Colonic mucosa (tissue), 4 donors: ENCODE measurements around the gene CACNA2D1. TPM values are rescaled to one million over a fixed set of nuclear protein-coding genes. Genes with fewer than 3 reads are reported as not detected.

ENCODE experiments used
- DNase-seq: peaks from one replicate; pipeline ENCODE4 v3.0.0-alpha.2; 2020
- H3K27ac ChIP-seq: fragments of 200-600 bp; one replicate; pipeline ENCODE4 v1.8.0; 2021
- H3K27me3 ChIP-seq: fragments of 200-600 bp; one replicate; pipeline ENCODE4 v1.8.0; 2021
- H3K36me3 ChIP-seq: fragments of 200-600 bp; one replicate; pipeline ENCODE4 v1.8.0; 2021
- H3K4me1 ChIP-seq: fragments of 200-600 bp; one replicate; pipeline ENCODE4 v1.8.0; 2021; ENCODE audit warnings: mild to moderate bottlenecking
- H3K4me3 ChIP-seq: fragments of 200-600 bp; one replicate; pipeline ENCODE4 v1.8.0; 2021
- H3K9ac ChIP-seq, 2 donors: one replicate each; pipeline ENCODE4 v1.7.0; 2013; ENCODE audit warnings: control low read depth in 2 of 2, low read depth in 2 of 2, low read length in 2 of 2
- H3K9me3 ChIP-seq: fragments of 200-600 bp; one replicate; pipeline ENCODE4 v1.8.0; 2021
- CTCF ChIP-seq: fragments of 200-600 bp; IDR thresholded peaks from one replicate; pipeline ENCODE4 v1.8.0; 2022; ENCODE audit warnings: antibody characterized with exemption, mild to moderate bottlenecking
- intact Hi-C: fragments of 100-400 bp; cut with DNase I; formaldehyde crosslinking; loops from one replicate; pipeline ENCODE4 v1.14.1; 2022
- total RNA-seq, 2 donors: library from RNA; stranded (reverse); fragmentation: NEBNext Ultra II Directional in 1 of 2; extraction: Animal tissue kit (Norgen Biotek cat#: 25700) in 1 of 2; gene quantifications; one replicate each; pipeline ENCODE4 v1.2.1, GENCODE V29; 2021
- donor health status: healthy.
- donor health status: DM: no; HTN: no; CAD: no.
- donor health status: DM: no; HTN: no; CAD: no.

Gene CACNA2D1
- total RNA-seq, 2 donors from 2014 or later, result 1.4 to 9.3 TPM

DNA sequence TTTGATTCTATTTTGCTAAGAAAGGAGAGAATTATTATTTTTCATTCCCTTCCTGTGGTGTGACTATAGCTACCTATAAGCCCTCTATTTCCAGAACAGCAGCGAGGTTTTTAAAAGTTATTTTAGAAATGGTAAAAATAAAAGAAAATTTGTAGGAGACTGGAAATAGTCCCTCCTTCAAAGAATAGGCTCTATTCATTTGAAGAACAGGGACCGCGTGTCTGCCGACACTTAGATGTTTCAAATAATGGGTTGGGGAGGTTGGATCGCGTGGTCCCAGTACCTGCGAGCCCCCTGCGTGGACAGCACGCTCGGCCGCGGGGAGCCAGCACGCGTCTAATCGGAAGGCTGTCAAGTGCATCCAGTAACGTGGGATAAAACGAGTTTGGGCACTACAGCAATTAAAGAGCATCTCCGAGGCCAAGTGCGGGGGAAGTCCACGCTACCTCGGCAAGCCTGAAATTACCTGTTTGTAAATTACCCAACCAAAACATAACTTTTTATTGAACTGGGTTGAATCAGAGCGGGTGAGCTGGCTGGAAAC is 1.0 kb downstream of the CACNA2D1 start:
- Histone ChIP-seq H3K9ac (peak overlapping the region in 1 of 2 donors; percentile 41), H3K27me3 (peaks cover 22% of the 10 kb centered on the region), H3K4me3 (peak overlapping the region; percentile 46), H3K36me3 (no peaks in the 10 kb centered on the region), H3K9me3 (no peaks in the 10 kb centered on the region), H3K27ac (no peak overlapping the region), H3K4me1 (no peaks in the 10 kb centered on the region)
- intact Hi-C loops, result no loop called here
- no peak for DNase-seq
- no peak for TF ChIP-seq CTCF

GRCh38 chr7:82441669-82442478 is 1.7 kb downstream of the CACNA2D1 start:
- H3K27me3 ChIP-seq, result peaks cover 22% of the 10 kb centered on the region
- intact Hi-C loops, result no loop called here

DNA sequence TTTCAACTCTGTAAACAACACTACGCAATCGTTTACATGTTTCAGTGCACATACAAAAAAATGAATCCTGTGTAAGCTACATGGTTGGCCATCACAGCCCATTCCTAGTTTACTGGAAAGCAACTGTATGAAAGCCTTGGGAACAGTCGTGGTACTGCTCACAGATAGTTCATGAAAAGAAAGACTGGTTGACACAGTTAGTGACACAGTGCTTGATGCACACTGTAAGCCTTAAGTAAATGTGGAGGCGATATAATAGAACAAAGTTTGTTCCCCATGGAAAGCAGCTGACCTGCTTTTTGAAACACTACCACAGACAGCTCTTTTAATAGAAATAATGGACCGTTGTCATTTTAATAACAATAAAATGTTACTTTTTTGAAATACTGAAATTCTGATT is 5.1 kb downstream of the CACNA2D1 start:
- H3K4me3 ChIP-seq, result no peak overlapping the region
- no peaks in the 10 kb centered on the region for H3K4me1 ChIP-seq
- peaks cover 17% of the 10 kb centered on the region for H3K27me3 ChIP-seq
- H3K9me3 ChIP-seq, result no peaks in the 10 kb centered on the region
- intact Hi-C loops, result no loop called here
- no peak overlapping the region for H3K27ac ChIP-seq
- DNase-seq, result no peak
- no peak for TF ChIP-seq CTCF
- no peak overlapping the region for H3K9ac ChIP-seq
- H3K36me3 ChIP-seq, result no peaks in the 10 kb centered on the region

More at GRCh38 chr7:82441669-82442478, 1.7 kb downstream of the CACNA2D1 start:
- no peak overlapping the region for H3K4me3 ChIP-seq
- no peak for DNase-seq
- H3K9ac ChIP-seq, result no peak overlapping the region
- no peak overlapping the region for H3K27ac ChIP-seq
- no peaks in the 10 kb centered on the region for H3K36me3 ChIP-seq
- no peak for TF ChIP-seq CTCF
- H3K9me3 ChIP-seq, result no peaks in the 10 kb centered on the region
- no peaks in the 10 kb centered on the region for H3K4me1 ChIP-seq

GRCh38 chr7:82435769-82436168 is 7.8 kb downstream of the CACNA2D1 start:
- no peaks in the 10 kb centered on the region for H3K4me1 ChIP-seq
- no peak for TF ChIP-seq CTCF

DNA sequence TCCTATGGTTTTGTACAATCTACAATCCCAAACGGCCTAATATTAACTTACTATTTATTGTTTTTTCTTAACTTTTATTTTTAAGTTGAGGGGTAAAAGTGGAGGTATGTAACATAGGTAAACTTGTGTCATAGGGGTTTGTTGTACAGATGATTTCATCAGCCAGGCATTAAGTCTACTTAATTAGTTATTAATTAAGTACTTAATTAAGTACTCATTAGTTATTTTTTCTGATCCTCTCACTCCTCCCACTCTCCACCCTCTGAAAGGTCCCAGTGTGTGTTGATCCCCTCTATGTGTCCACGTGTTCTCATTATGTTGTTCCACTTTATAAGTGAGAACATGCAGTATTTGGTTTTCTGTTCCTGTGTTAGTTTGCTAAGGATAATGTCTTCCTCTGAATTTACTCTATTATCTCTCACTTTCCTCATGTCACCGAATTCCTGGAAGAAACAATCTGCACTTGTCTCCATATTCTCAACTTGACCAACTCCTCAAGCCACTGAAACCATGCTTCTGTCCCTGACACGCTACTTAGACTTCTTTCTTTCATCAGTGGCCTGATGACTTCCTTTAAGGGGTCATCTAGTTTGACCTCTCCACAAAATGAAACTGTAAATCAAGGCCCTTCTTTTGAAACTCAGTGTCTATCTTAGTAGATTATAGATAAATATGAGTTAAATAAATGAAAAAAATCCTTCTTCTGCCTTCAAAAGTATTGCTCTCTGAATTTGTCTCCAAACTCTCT is 9.1 kb downstream of the CACNA2D1 start:
- H3K36me3 ChIP-seq, result no peaks in the 10 kb centered on the region
- DNase-seq, result no peak
- H3K27me3 ChIP-seq, result no peaks in the 10 kb centered on the region
- no peak overlapping the region for H3K4me3 ChIP-seq
- H3K9me3 ChIP-seq, result no peaks in the 10 kb centered on the region
- TF ChIP-seq CTCF, result no peak
- no peak overlapping the region for H3K9ac ChIP-seq
- no peaks in the 10 kb centered on the region for H3K4me1 ChIP-seq
- intact Hi-C loops, result no loop called here
- no peak overlapping the region for H3K27ac ChIP-seq

More at GRCh38 chr7:82435769-82436168, 7.8 kb downstream of the CACNA2D1 start:
- no peak for DNase-seq
- no peak overlapping the region for H3K9ac ChIP-seq
- H3K27me3 ChIP-seq, result no peaks in the 10 kb centered on the region
- H3K4me3 ChIP-seq, result no peak overlapping the region
- H3K9me3 ChIP-seq, result no peaks in the 10 kb centered on the region
- H3K27ac ChIP-seq, result no peak overlapping the region
- intact Hi-C loops, result no loop called here
- H3K36me3 ChIP-seq, result no peaks in the 10 kb centered on the region
